ENCODE measurements around the gene RTN1. TPM values are rescaled to one million over a fixed set of nuclear protein-coding genes. Genes with fewer than 3 reads are reported as not detected.

Gene RTN1
- total and polyA plus RNA-seq, 2 of the 8 experiments (the other 6 are each of a cell fraction or from before 2014, with no cell fraction given): 2.8 to 4.9 TPM

DNA sequence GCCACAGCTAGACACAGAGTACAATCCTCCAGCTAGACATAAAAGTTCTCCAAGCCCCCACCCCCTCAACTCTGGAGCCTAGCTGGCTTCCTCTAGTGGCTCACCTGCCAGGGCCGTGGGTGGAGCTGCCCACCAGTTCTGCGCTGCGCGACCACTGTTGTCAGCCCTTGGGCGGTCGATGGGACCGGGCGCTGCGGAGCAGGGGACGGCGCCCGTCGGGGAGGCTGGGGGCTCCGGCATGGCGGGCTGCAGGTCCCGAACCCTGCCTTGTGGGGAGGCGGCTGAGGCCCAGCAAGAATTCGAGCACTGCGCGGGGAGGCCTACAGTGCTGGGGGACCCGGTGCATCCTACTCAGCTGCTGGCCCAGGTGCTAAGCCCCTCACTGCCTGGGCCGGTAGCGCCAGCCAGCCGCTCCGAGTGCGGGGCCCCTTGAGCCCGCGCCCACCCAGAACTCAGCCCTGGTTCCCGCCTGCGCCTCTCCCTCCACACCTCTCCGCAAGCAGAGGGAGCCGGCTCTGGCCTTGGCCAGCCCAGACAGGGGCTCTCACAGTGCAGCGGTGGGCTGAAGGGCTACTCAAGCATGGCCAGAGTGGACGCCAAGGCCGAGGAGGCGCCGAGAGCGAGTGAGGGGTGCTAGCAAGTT is 51.0 kb downstream of the RTN1 start:
- POLR2A ChIA-PET (ENCODE audit: partially characterized antibody): no interaction called here
- CTCF ChIA-PET (ENCODE audit: partially characterized antibody): interaction anchor here (1.0 kb wide), 1 partner anchor 78 kb away, joined by 3 read pairs; no protein-coding TSS in a partner anchor
- H3K23me2 ChIP-seq (ENCODE audit: low read depth, low read length): no peaks in the 10 kb centered on the region
- no peaks in the 10 kb centered on the region for H3K79me1 ChIP-seq (ENCODE audit: low read depth, low read length)
- H3K27ac ChIP-seq (ENCODE audit: low read depth, low read length): no peak overlapping the region
- FAIRE-seq (no peak), DNase-seq (ENCODE audit: low read depth in 1 of 2, low spot score in 2 of 2) (no peak)
- no peak overlapping the region for H2BK15ac ChIP-seq (ENCODE audit: low read length)
- H2AFZ ChIP-seq (ENCODE audit: low read length): no peak overlapping the region
- H3K4me2 ChIP-seq (ENCODE audit: insufficient read depth in 1 of 2, low read depth in 2 of 2, low read length in 2 of 2): no peak overlapping the region
- H2BK120ac ChIP-seq (replicated peaks; ENCODE audit: low read depth, low read length): no peak overlapping the region
- no peak overlapping the region for H3K18ac ChIP-seq (ENCODE audit: extremely low read depth, low read length)
- TF ChIP-seq SP4 (IDR thresholded peaks at IDR 0.05; ENCODE audit: low read length): no peak
- TF ChIP-seq EGR1 (IDR thresholded peaks at IDR 0.05; ENCODE audit: borderline replicate concordance, low read depth, low read length): no peak
- TF ChIP-seq SP2 (IDR thresholded peaks at IDR 0.05; ENCODE audit: low read length): no peak
- no peak for TF ChIP-seq TEAD4 (IDR thresholded peaks at IDR 0.05; ENCODE audit: low read depth, low read length)
- no peak overlapping the region for H4K8ac ChIP-seq (ENCODE audit: extremely low read depth, insufficient read depth, low read length)
- peaks cover 0 to 6% of the 10 kb centered on the region in 2 experiments; a peak in 1 of 4 replicates for H3K9me3 ChIP-seq (ENCODE audit: insufficient read depth in 2 of 2, low read depth in 1 of 2, low read length in 1 of 2)
- no peak overlapping the region for H4K91ac ChIP-seq (replicated peaks; ENCODE audit: insufficient read length, low read length)
- no peak overlapping the region for H3K4ac ChIP-seq (replicated peaks; ENCODE audit: insufficient read length, low read depth, low read length)
- no peak overlapping the region for H3K23ac ChIP-seq (ENCODE audit: insufficient read length)
- H3K36me3 ChIP-seq (ENCODE audit: control insufficient read depth in 2 of 4, insufficient read depth in 4 of 4, low read length in 3 of 4): no peaks in the 10 kb centered on the region
- 97% methylated on average over 14 of the region's 38 CpGs; no CpG with 5 or more reads in 1 of the 2 experiments for WGBS, 2 experiments (ENCODE audit: extremely low coverage in 1 of 2, insufficient coverage in 1 of 2, insufficient read length in 1 of 2, insufficient replicate concordance in 2 of 2, low coverage in 1 of 2, low lambda C conversion rate in 2 of 2, missing lambda C conversion rate in 1 of 2)
- H4K20me1 ChIP-seq (replicated peaks in 1 of 2; ENCODE audit: control insufficient read depth in 1 of 2, insufficient read depth in 2 of 2, low read length in 2 of 2): no peaks in the 10 kb centered on the region
- H2AK5ac ChIP-seq (ENCODE audit: low read depth, low read length): no peak overlapping the region
- no peak overlapping the region for H3K56ac ChIP-seq (replicated peaks; ENCODE audit: insufficient read length, low read depth, low read length)
- no peak overlapping the region for H2BK12ac ChIP-seq (ENCODE audit: low read depth, low read length)
- no peaks in the 10 kb centered on the region for H3K4me1 ChIP-seq (replicated peaks in 1 of 4; ENCODE audit: control insufficient read depth in 3 of 4, insufficient read depth in 4 of 4, low read length in 3 of 4)
- no peak overlapping the region for H3K9ac ChIP-seq (replicated peaks in 1 of 4; ENCODE audit: extremely low read depth in 1 of 4, low read depth in 3 of 4, low read length in 3 of 4)
- no peaks in the 10 kb centered on the region for H3K79me2 ChIP-seq (ENCODE audit: control insufficient read depth in 1 of 2, insufficient read depth in 2 of 2, low read length in 2 of 2)
- H2BK5ac ChIP-seq (ENCODE audit: low read depth, low read length): no peak overlapping the region
- H3K4me3 ChIP-seq (ENCODE audit: extremely low read depth in 1 of 4, insufficient read depth in 2 of 4, low read depth in 3 of 4, low read length in 4 of 4): no peak overlapping the region
- H2BK20ac ChIP-seq (ENCODE audit: low read length): no peak overlapping the region
- no peak overlapping the region for H3K14ac ChIP-seq (ENCODE audit: insufficient read length)
- H4K5ac ChIP-seq (ENCODE audit: insufficient read length, low read depth, low read length): no peak overlapping the region
- no peaks in the 10 kb centered on the region for H3K27me3 ChIP-seq (replicated peaks in 1 of 4; ENCODE audit: control insufficient read depth in 3 of 4, extremely low read depth in 1 of 4, insufficient read depth in 3 of 4, low read length in 3 of 4)

Measured in H1 (cell line).